Activated CD8-positive, alpha-beta memory T cell treated with anti-CD3 and anti-CD28 coated beads for 24 hours (primary cell): ENCODE results near the gene GRK1.

Experiments used
- DNase-seq: peaks from one replicate; pipeline ENCODE4 v3.0.0-alpha.2; 2020

Gene GRK1

GRCh38 chr13:113650731-113651148 lies 16.3 kb upstream of the GRK1 start:
- DNase-seq = no peak

GRCh38 chr13:113651511-113652403 lies 15.3 kb upstream of the GRK1 start:
- DNase-seq = no peak

GRCh38 chr13:113652404-113653263 lies 14.4 kb upstream of the GRK1 start:
- no peak for DNase-seq

GRCh38 chr13:113653264-113654174 lies 13.5 kb upstream of the GRK1 start:
- no peak for DNase-seq

GRCh38 chr13:113654175-113654560 lies 12.9 kb upstream of the GRK1 start:
- no peak for DNase-seq

- no peak for DNase-seq
Observed at GRCh38 chr13:113654591-113655345, 12.3 kb upstream of the GRK1 start.

- DNase-seq = no peak
Observed at GRCh38 chr13:113655346-113656002, 11.5 kb upstream of the GRK1 start.

- no peak for DNase-seq
Observed at GRCh38 chr13:113656003-113656588, 10.9 kb upstream of the GRK1 start.

GRCh38 chr13:113656831-113657671 lies 10.0 kb upstream of the GRK1 start:
- DNase-seq = no peak

- no peak for DNase-seq
Observed at GRCh38 chr13:113657851-113658741, 8.9 kb upstream of the GRK1 start, which contains the start of gene ATP4B. TSS of gene ATP4B (minus strand) at chr13:113658198. CDS start at chr13:113658144, 54 bp downstream.

- no peak for DNase-seq
Observed at GRCh38 chr13:113658836-113659235, 8.2 kb upstream of the GRK1 start.

GRCh38 chr13:113659337-113659736 lies 7.7 kb upstream of the GRK1 start:
- DNase-seq = no peak

- DNase-seq = no peak
Observed at GRCh38 chr13:113660066-113660465, 7.0 kb upstream of the GRK1 start.

- no peak for DNase-seq
Observed at GRCh38 chr13:113661509-113661908, 5.5 kb upstream of the GRK1 start.

- DNase-seq = no peak
Observed at GRCh38 chr13:113663934-113664333, 3.1 kb upstream of the GRK1 start.

GRCh38 chr13:113664751-113665596 lies 2.0 kb upstream of the GRK1 start:
- no peak for DNase-seq

GRCh38 chr13:113665597-113666328 lies 1.3 kb upstream of the GRK1 start:
- DNase-seq = no peak
